SK-N-DZ (cell line): ENCODE results near the gene ITGB4.
"Not testable (repeated sequence)": the region's sequence is repeated elsewhere in the genome, so short reads cannot be mapped to it uniquely, and the experiment has no call there.

ENCODE experiments used
- DNase-seq: peaks from one replicate; pipeline ENCODE4 v3.0.0-alpha.2; 2015; ENCODE audit warnings: low spot score

The ITGB4 gene

GRCh38 chr17:75752802-75753513, 31.7 kb downstream of the ITGB4 start:
- no peak for DNase-seq

- peak; percentile 78 for DNase-seq
These were observed 32.5 kb downstream of the ITGB4 start for GRCh38 chr17:75753514-75754377.

GRCh38 chr17:75754378-75755204, 33.3 kb downstream of the ITGB4 start:
- no peak for DNase-seq

GRCh38 chr17:75755205-75755901, 34.1 kb downstream of the ITGB4 start:
- no peak for DNase-seq

- no peak for DNase-seq
These were observed 34.7 kb downstream of the ITGB4 start for GRCh38 chr17:75755990-75756389.

- no peak for DNase-seq
These were observed 35.3 kb downstream of the ITGB4 start for GRCh38 chr17:75756451-75757085.

- no peak for DNase-seq
These were observed 35.9 kb downstream of the ITGB4 start for GRCh38 chr17:75757086-75757681.

- DNase-seq = no peak
These were observed 37.1 kb downstream of the ITGB4 start for GRCh38 chr17:75758131-75758905.

- DNase-seq = no peak
These were observed 38.2 kb downstream of the ITGB4 start for GRCh38 chr17:75759457-75759856.

GRCh38 chr17:75759978-75760640, 38.9 kb downstream of the ITGB4 start:
- DNase-seq = not testable (repeated sequence)

- DNase-seq = no peak
These were observed 41.4 kb downstream of the ITGB4 start for GRCh38 chr17:75762513-75763268.

GRCh38 chr17:75763269-75763607, 42.0 kb downstream of the ITGB4 start:
- no peak for DNase-seq

GRCh38 chr17:75763613-75764416, 42.6 kb downstream of the ITGB4 start:
- DNase-seq = no peak

GRCh38 chr17:75764417-75764710, 43.1 kb downstream of the ITGB4 start:
- no peak for DNase-seq

GRCh38 chr17:75764711-75765421, 43.6 kb downstream of the ITGB4 start, which contains the start of gene GALK1:
Gene GALK1 (minus strand): TSS chr17:75765192. CDS start chr17:75765136, 56 bp downstream.
- peak; percentile 72 for DNase-seq

GRCh38 chr17:75765981-75766380, 44.7 kb downstream of the ITGB4 start:
- no peak for DNase-seq

- DNase-seq = no peak
These were observed 46.6 kb downstream of the ITGB4 start for GRCh38 chr17:75767881-75768280.
